Heart left ventricle (tissue), 16 donors: ENCODE data around the gene TPRX1. TPM values are rescaled to one million over a fixed set of nuclear protein-coding genes. Genes with fewer than 3 reads are reported as not detected.
"Not testable (repeated sequence)": the region's sequence is repeated elsewhere in the genome, so short reads cannot be mapped to it uniquely, and the experiment has no call there.

ENCODE experiments used
- ATAC-seq, 4 donors: fragments of 200-7000 bp; cut with Tn5 transposase; one replicate each; pipeline ENCODE4 v1.9.1; 2020 to 2022; ENCODE audit warnings: moderate library complexity in 4 of 4, mild to moderate bottlenecking in 3 of 4, moderate number of reproducible peaks in 1 of 4
- DNase-seq, 5 donors: peaks; one replicate each; pipeline ENCODE4 v3.0.0-alpha.2; 2020
- H3K27ac ChIP-seq, 12 donors: fragments of 200-600 bp; sonication (generic) in 4 of 12; one replicate each; pipeline versions ENCODE4 v1.5.0 to v1.8.0; 2016 to 2022; ENCODE audit warnings: mild to moderate bottlenecking in 2 of 12
- H3K27me3 ChIP-seq, 9 donors: fragments of 200-600 bp; sonication (generic) in 2 of 9; one replicate each; pipeline versions ENCODE4 v1.5.1 to v1.8.0; 2016 to 2022; ENCODE audit warnings: mild to moderate bottlenecking in 3 of 9
- H3K36me3 ChIP-seq, 9 donors: fragments of 200-600 bp; sonication (generic) in 2 of 9; one replicate each; pipeline versions ENCODE4 v1.5.0 to v1.8.0; 2018 to 2022; ENCODE audit warnings: mild to moderate bottlenecking in 2 of 9
- H3K4me1 ChIP-seq, 12 donors: fragments of 200-600 bp; sonication (generic) in 4 of 12; one replicate each; pipeline versions ENCODE4 v1.5.0 to v1.8.0; 2016 to 2022; ENCODE audit warnings: mild to moderate bottlenecking in 3 of 12
- H3K4me3 ChIP-seq, 12 donors: fragments of 200-600 bp; sonication (generic) in 4 of 12; one replicate each; pipeline versions ENCODE4 v1.5.0 to v1.8.0; 2017 to 2022; ENCODE audit warnings: mild to moderate bottlenecking in 9 of 12, moderate library complexity in 4 of 12
- H3K9me3 ChIP-seq, 12 donors: fragments of 200-600 bp; sonication (generic) in 4 of 12; one replicate each; pipeline versions ENCODE4 v1.5.0 to v1.8.0; 2016 to 2022; ENCODE audit warnings: mild to moderate bottlenecking in 1 of 12
- CTCF ChIP-seq, 12 donors: fragments of 200-600 bp; sonication (generic) in 4 of 12; IDR thresholded peaks; one replicate each; pipeline versions ENCODE4 v1.5.0 to v1.8.0; 2018 to 2022; ENCODE audit warnings: antibody characterized with exemption in 12 of 12, mild to moderate bottlenecking in 5 of 12
- POLR2A ChIP-seq, 2 donors: fragments of 450-650 bp; IDR thresholded peaks; one replicate each; pipeline ENCODE4 v1.6.1; 2017; ENCODE audit warnings: antibody characterized with exemption in 2 of 2, mild to moderate bottlenecking in 2 of 2, moderate library complexity in 2 of 2
- WGBS, 4 donors: extraction: QIAGEN DNeasy Blood & Tissue Kit in 2 of 4; methylation state at CpG; one replicate each; pipeline versions ENCODE4 v1.1.5 to v1.1.7; 2013 to 2018; 5-methylcytosine and 5-hydroxymethylcytosine counted together
- intact Hi-C, 10 donors: fragments of 100-400 bp; cut with DNase I; formaldehyde crosslinking; loops; one replicate each; pipeline versions ENCODE4 v1.11.1 to v1.14.2; 2022
- polyA plus RNA-seq, 2 donors: library from polyadenylated mRNA; stranded (reverse); fragments of 200-250 nt; gene quantifications; one replicate each; pipeline ENCODE4 v1.2.3, GENCODE V29; 2013
- total RNA-seq, 9 donors: library from RNA; depleted of rRNA in 2 of 9; stranded (reverse); fragments of >200 nt in 2 of 9; fragmentation: NEBNext Ultra II Directional in 3 of 9; extraction: Animal tissue kit (Norgen Biotek cat#: 25700) in 3 of 9; gene quantifications; one replicate each; pipeline versions ENCODE4 v1.1.0 to v1.2.4, GENCODE V29; 2016 to 2023
- donor health status: ischemic (EF 13 %, LVEDD 7.1; RV severe dilation, severe dysfunction).
- donor health status: healthy with polysubstance abuse.
- donor health status: DM: no; HTN: yes; CAD: no.
- donor health status: DM: no; HTN: no; CAD: no.
- donor health status: ischemic (EF 25% LVEDD 6.9; RV normal size, moderate dysfunction).
- donor health status: ischemic (EF 25% LVEDD 5.7; RV mildly dilated, moderate dysfunction).
- donor health status: healthy.
- donor health status: DM: yes; HTN: yes; CAD: no.
- donor health status: ischemic (EF 35%, LVEDD 5.7; RV mildly dilated, moderate dysfunction).
- donor health status: nonischemic (EF 11% LVEDD 7.7; RV severe dilation, severe dysfunction).
- donor health status: DM: yes; HTN: yes; CAD: no.
- donor health status: PGD.
- donor health status: ischemic (EF 29% LVEDD 5.4; RV normal size, mild dysfunction).
- donor health status: nonischemic (EF 23%, LVEDD 6.1; RV moderate dilation, normal function).

TPRX1 gene
- total and polyA plus RNA-seq, 11 donors = not detected

- intact Hi-C loops = loop anchor here in 8 of 10 donors (1.0 to 10.0 kb wide), 4 partner anchors 22 to 99 kb away; no protein-coding TSS in a partner anchor
- no peak for DNase-seq
- H3K27me3 ChIP-seq = no peaks in the 10 kb centered on the region
- no peak for TF ChIP-seq POLR2A (IDR thresholded peaks at IDR 0.05)
- TF ChIP-seq CTCF (IDR thresholded peaks at IDR 0.05) = no peak
- no peak overlapping the region for H3K4me3 ChIP-seq
- H3K4me1 ChIP-seq = peaks cover 0 to 19% (median 3%) of the 10 kb centered on the region in 12 donors
- 75 to 94% (median 84%) methylated on average over 5 to 7 of the region's 7 CpGs for WGBS, 4 donors
- no peaks in the 10 kb centered on the region for H3K36me3 ChIP-seq
- no peak overlapping the region for H3K27ac ChIP-seq
- no peak for ATAC-seq
- H3K9me3 ChIP-seq = no peaks in the 10 kb centered on the region
Observed at GRCh38 chr19:47766359-47766620, 38.1 kb downstream of the TPRX1 start.

- TF ChIP-seq POLR2A (IDR thresholded peaks at IDR 0.05) = no peak
- TF ChIP-seq CTCF (IDR thresholded peaks at IDR 0.05) = peak; percentile 72 to 89 (median 82)
- WGBS, 4 donors = 31 to 48% (median 38%) methylated on average over 13 to 19 of the region's 19 CpGs
- peak; percentile 69 to 75 (median 74) for ATAC-seq
- intact Hi-C loops = loop anchor here (1.0 to 10.0 kb wide), 4 partner anchors 23 to 99 kb away; no protein-coding TSS in a partner anchor
- Histone ChIP-seq H3K4me3 (no peak overlapping the region), H3K27ac (no peak overlapping the region), H3K36me3 (no peaks in the 10 kb centered on the region), H3K9me3 (no peaks in the 10 kb centered on the region), H3K4me1 (peaks cover 0 to 19% (median 3%) of the 10 kb centered on the region in 12 donors), H3K27me3 (no peaks in the 10 kb centered on the region)
- peak; percentile 67 to 87 (median 76) for DNase-seq
Observed at GRCh38 chr19:47765523-47766358, 38.6 kb downstream of the TPRX1 start.

- not testable (repeated sequence) for H3K27ac ChIP-seq, ATAC-seq, H3K27me3 ChIP-seq, H3K4me3 ChIP-seq, DNase-seq, H3K36me3 ChIP-seq, H3K9me3 ChIP-seq
- peaks cover 0 to 19% (median 3%) of the 10 kb centered on the region in 12 donors for H3K4me1 ChIP-seq
- intact Hi-C loops = loop anchor here in 4 of 10 donors (1.0 to 10.0 kb wide), 3 partner anchors 24 to 100 kb away; no protein-coding TSS in a partner anchor
- WGBS, 4 donors = 88 to 92% (median 91%) methylated on average over 3 of the region's 3 CpGs
Observed at GRCh38 chr19:47764705-47765104, 39.6 kb downstream of the TPRX1 start.

- Histone ChIP-seq H3K4me1 (peaks cover 0 to 19% (median 3%) of the 10 kb centered on the region in 12 donors), H3K4me3 (no peak overlapping the region), H3K36me3 (peaks cover 0 to 27% (median 18%) of the 10 kb centered on the region in 9 donors), H3K27me3 (no peaks in the 10 kb centered on the region), H3K27ac (peak overlapping the region in 10 of 12 donors; percentile 11 to 66 (median 51)), H3K9me3 (peaks cover 0 to 5% (median 0%) of the 10 kb centered on the region in 12 donors)
- intact Hi-C loops = loop anchor here in 2 of 10 donors (10.0 kb wide), 1 partner anchor 102 kb away; no protein-coding TSS in a partner anchor
- peak; percentile 34 to 84 (median 62) for ATAC-seq
- WGBS, 4 donors = 53 to 67% (median 61%) methylated on average over 18 of the region's 18 CpGs
- peak in 4 of 5 donors; percentile 64 to 75 (median 68) for DNase-seq
- no peak for TF ChIP-seq POLR2A (IDR thresholded peaks at IDR 0.05)
- no peak for TF ChIP-seq CTCF (IDR thresholded peaks at IDR 0.05)
Observed at GRCh38 chr19:47762615-47763308, 41.6 kb downstream of the TPRX1 start.
